C4-2B (cell line): ENCODE data around the gene PRKCH.

Source experiments
- CTCF ChIP-seq: fragments of 450-650 bp; conservative IDR thresholded peaks from 2 replicates; pipeline ENCODE4 v1.5.1; 2017; ENCODE audit warnings: mild to moderate bottlenecking
- ZFX ChIP-seq: fragments of 450-650 bp; IDR thresholded peaks from 2 replicates; pipeline ENCODE4 v1.6.1; 2017

- TF ChIP-seq CTCF (no peak), ZFX (no peak)
These were observed 37.4 kb upstream of the PRKCH start for GRCh38 chr14:61284001-61284400.
